Measurements from ENCODE around the gene PAX3. TPM values are rescaled to one million over a fixed set of nuclear protein-coding genes. Genes with fewer than 3 reads are reported as not detected.

Gene PAX3
- total RNA-seq, 4 donors from 2014 or later: 2.7 to 4.5 (median 3.6) TPM

GRCh38 chr2:222241128-222241870, 57.5 kb downstream of the PAX3 start:
- Histone ChIP-seq H3K27me3 (no peaks in the 10 kb centered on the region), H3K27ac (no peak overlapping the region), H3K36me3 (no peaks in the 10 kb centered on the region), H3K9me3 (no peaks in the 10 kb centered on the region), H3K4me3 (no peak overlapping the region), H3K4me1 (no peaks in the 10 kb centered on the region)
- DNase-seq (no peak), ATAC-seq (no peak)
- no peak for TF ChIP-seq POLR2A (IDR thresholded peaks at IDR 0.05)
- TF ChIP-seq, protein P1, sequence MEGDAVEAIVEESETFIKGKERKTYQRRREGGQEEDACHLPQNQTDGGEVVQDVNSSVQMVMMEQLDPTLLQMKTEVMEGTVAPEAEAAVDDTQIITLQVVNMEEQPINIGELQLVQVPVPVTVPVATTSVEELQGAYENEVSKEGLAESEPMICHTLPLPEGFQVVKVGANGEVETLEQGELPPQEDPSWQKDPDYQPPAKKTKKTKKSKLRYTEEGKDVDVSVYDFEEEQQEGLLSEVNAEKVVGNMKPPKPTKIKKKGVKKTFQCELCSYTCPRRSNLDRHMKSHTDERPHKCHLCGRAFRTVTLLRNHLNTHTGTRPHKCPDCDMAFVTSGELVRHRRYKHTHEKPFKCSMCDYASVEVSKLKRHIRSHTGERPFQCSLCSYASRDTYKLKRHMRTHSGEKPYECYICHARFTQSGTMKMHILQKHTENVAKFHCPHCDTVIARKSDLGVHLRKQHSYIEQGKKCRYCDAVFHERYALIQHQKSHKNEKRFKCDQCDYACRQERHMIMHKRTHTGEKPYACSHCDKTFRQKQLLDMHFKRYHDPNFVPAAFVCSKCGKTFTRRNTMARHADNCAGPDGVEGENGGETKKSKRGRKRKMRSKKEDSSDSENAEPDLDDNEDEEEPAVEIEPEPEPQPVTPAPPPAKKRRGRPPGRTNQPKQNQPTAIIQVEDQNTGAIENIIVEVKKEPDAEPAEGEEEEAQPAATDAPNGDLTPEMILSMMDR (IDR thresholded peaks at IDR 0.05 in 4 of 5, conservative IDR thresholded peaks at IDR 0.05 in 1 of 5): no peak
- in situ Hi-C loops (cut with MboI; ENCODE audit: low sequenced_read_pairs in 4 of 4) (no loop called here), intact Hi-C loops (cut with DNase I; ENCODE audit: low total_unique reads) (no loop called here)

GRCh38 chr2:222240676-222241049, 58.1 kb downstream of the PAX3 start:
- Histone ChIP-seq H3K27ac (no peak overlapping the region), H3K4me3 (no peak overlapping the region), H3K9me3 (no peaks in the 10 kb centered on the region), H3K27me3 (no peaks in the 10 kb centered on the region), H3K36me3 (no peaks in the 10 kb centered on the region), H3K4me1 (no peaks in the 10 kb centered on the region)
- intact Hi-C loops (cut with DNase I; ENCODE audit: low total_unique reads): no loop called here
- TF ChIP-seq, protein P1 (IDR thresholded peaks at IDR 0.05 in 4 of 5, conservative IDR thresholded peaks at IDR 0.05 in 1 of 5): no peak
- TF ChIP-seq POLR2A (IDR thresholded peaks at IDR 0.05): no peak
- in situ Hi-C loops (cut with MboI; ENCODE audit: low sequenced_read_pairs in 4 of 4): no loop called here
- DNase-seq: no peak
- ATAC-seq: no peak

DNA sequence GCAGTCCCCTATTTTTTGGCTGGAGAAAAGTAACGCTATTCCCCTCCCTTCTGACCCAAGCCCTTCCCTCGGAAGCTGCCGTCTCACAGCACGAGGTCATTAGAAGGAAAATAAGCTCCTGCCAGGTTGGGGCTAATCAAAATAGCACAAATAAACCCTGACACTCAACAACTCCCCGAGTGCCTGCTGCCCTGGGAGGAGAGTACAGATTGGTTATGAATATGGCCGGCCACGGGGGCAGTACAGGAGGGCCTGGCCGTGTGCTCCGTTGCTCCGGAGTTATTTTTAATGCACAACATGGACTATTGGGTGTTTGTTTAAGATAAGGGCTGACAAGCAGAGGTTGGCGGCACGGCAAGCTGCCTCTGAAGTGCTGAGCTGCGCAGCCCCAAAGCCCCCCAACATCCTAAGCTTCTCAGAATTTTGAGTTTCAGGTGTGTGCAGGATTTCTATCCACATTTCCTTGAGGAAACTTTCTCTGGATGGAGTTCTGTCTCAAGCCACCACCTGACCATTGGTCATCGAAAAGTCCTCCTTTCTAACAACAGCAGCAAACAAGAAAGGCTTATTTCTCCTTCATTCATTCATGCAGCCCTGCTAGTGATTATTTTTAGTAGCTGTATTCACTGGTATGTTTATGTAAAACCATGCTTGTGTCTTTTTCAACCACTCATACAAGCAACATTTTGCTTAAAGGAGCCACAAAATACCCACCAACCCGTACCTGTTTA, 58.7 kb downstream of the PAX3 start:
- no peaks in the 10 kb centered on the region for H3K4me1 ChIP-seq
- H3K27me3 ChIP-seq: no peaks in the 10 kb centered on the region
- no peaks in the 10 kb centered on the region for H3K9me3 ChIP-seq
- H3K4me3 ChIP-seq: no peak overlapping the region
- no peak for ATAC-seq
- in situ Hi-C loops (cut with MboI; ENCODE audit: low sequenced_read_pairs in 4 of 4) (no loop called here), intact Hi-C loops (cut with DNase I; ENCODE audit: low total_unique reads) (no loop called here)
- no peak for DNase-seq
- H3K36me3 ChIP-seq: no peaks in the 10 kb centered on the region
- H3K27ac ChIP-seq: no peak overlapping the region
- TF ChIP-seq, protein P1 (IDR thresholded peaks at IDR 0.05 in 4 of 5, conservative IDR thresholded peaks at IDR 0.05 in 1 of 5): no peak
- no peak for TF ChIP-seq POLR2A (IDR thresholded peaks at IDR 0.05)

- Histone ChIP-seq H3K36me3 (no peaks in the 10 kb centered on the region), H3K9me3 (no peaks in the 10 kb centered on the region), H3K27ac (no peak overlapping the region), H3K4me3 (no peak overlapping the region), H3K4me1 (no peaks in the 10 kb centered on the region), H3K27me3 (no peaks in the 10 kb centered on the region)
- in situ Hi-C loops (cut with MboI; ENCODE audit: low sequenced_read_pairs in 4 of 4): no loop called here
- TF ChIP-seq, protein P1 (IDR thresholded peaks at IDR 0.05 in 4 of 5, conservative IDR thresholded peaks at IDR 0.05 in 1 of 5): no peak
- intact Hi-C loops (cut with DNase I; ENCODE audit: low total_unique reads): no loop called here
- no peak for DNase-seq
- no peak for ATAC-seq
Observed at GRCh38 chr2:222239091-222239490, 59.7 kb downstream of the PAX3 start.
